OCI-LY1 (cell line): ENCODE measurements around the gene CELA2A.

Experiments used
- EZH2 ChIP-seq: fragments of 200-600 bp; sonication (generic), shearing (Covaris generic); IDR thresholded peaks from 2 replicates; pipeline ENCODE4 v1.8.0; 2017; ENCODE audit warnings: borderline replicate concordance, mixed run types, mild to moderate bottlenecking, antibody characterized with exemption, low read length, moderate library complexity, mixed read lengths
- TF ChIP-seq, protein P1 (sequence below): fragments of 200-600 bp; sonication (generic), shearing (Covaris generic); IDR thresholded peaks from 2 replicates; pipeline ENCODE4 v1.5.1; 2017; ENCODE audit warnings: mild to moderate bottlenecking, antibody characterized with exemption, low read length, moderate library complexity, mixed read lengths

DNA sequence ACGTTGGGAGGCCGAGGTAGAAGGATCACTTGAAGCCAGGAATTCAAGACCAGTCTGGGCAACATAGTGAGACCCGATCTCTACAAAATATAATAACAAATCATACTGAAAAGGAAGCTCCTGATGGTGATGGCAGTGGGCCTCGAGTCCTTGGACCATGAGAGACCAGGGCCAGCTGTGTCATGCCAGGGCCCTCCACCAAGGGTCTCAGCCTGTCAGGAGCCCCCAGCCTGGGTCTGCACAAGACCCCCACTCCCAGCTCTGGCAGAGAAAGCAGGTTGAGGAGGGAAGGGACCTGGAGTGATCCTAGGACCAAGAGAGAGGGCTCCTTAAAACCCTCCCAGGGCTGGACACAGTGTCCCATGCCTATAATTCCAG lies 25.0 kb upstream of the CELA2A start:
- TF ChIP-seq, protein P1, sequence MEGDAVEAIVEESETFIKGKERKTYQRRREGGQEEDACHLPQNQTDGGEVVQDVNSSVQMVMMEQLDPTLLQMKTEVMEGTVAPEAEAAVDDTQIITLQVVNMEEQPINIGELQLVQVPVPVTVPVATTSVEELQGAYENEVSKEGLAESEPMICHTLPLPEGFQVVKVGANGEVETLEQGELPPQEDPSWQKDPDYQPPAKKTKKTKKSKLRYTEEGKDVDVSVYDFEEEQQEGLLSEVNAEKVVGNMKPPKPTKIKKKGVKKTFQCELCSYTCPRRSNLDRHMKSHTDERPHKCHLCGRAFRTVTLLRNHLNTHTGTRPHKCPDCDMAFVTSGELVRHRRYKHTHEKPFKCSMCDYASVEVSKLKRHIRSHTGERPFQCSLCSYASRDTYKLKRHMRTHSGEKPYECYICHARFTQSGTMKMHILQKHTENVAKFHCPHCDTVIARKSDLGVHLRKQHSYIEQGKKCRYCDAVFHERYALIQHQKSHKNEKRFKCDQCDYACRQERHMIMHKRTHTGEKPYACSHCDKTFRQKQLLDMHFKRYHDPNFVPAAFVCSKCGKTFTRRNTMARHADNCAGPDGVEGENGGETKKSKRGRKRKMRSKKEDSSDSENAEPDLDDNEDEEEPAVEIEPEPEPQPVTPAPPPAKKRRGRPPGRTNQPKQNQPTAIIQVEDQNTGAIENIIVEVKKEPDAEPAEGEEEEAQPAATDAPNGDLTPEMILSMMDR = no peak
- no peak for TF ChIP-seq EZH2
